Measurements from ENCODE around the gene GABRR1. TPM values are rescaled to one million over a fixed set of nuclear protein-coding genes. Genes with fewer than 3 reads are reported as not detected.
"Not testable (repeated sequence)": the region's sequence is repeated elsewhere in the genome, so short reads cannot be mapped to it uniquely, and the experiment has no call there.

The GABRR1 gene
- total RNA-seq, 2 experiments from 2014 or later: not detected

GRCh38 chr6:89131599-89131998 is 85.6 kb downstream of the GABRR1 start:
- Mint-ChIP-seq H3K36me3 (peaks cover 6% of the 10 kb centered on the region), H3K4me3 (no peak overlapping the region), H3K27me3 (no peaks in the 10 kb centered on the region), H3K27ac (no peak overlapping the region), H3K4me1 (no peaks in the 10 kb centered on the region), H3K9me3 (peaks cover 9% of the 10 kb centered on the region)
- no peak for DNase-seq

GRCh38 chr6:89128256-89128671 is 88.9 kb downstream of the GABRR1 start:
- not testable (repeated sequence) for H3K4me1 Mint-ChIP-seq, H3K4me3 Mint-ChIP-seq, DNase-seq, H3K9me3 Mint-ChIP-seq, H3K36me3 Mint-ChIP-seq, H3K27me3 Mint-ChIP-seq, H3K27ac Mint-ChIP-seq

Other genes with a start within 250 kb of the GABRR1 start
- gene PNRC1, start 136.6 kb downstream of the GABRR1 start, total RNA-seq: 10 to 100 TPM; 81.3 to 84.5 TPM
- gene SRSF12, start 99.3 kb downstream of the GABRR1 start, total RNA-seq: under 1 TPM; 0.74 to 0.78 TPM
- gene PM20D2, start 71.3 kb downstream of the GABRR1 start, total RNA-seq: 10 to 100 TPM; 27.5 to 28.1 TPM
- under 1 TPM in 1 of 2 experiments, not detected in 1; 0.12 TPM for gene GABRR2, start 97.9 kb upstream of the GABRR1 start, total RNA-seq
- gene UBE2J1, start 135.4 kb upstream of the GABRR1 start, total RNA-seq: 10 to 100 TPM; 28.8 to 29.0 TPM
- gene RRAGD, start 194.9 kb upstream of the GABRR1 start, total RNA-seq: 10 to 100 TPM; 14.8 to 16.0 TPM
- 1 to 10 TPM; 2.0 to 2.2 TPM for gene ANKRD6, start 215.8 kb upstream of the GABRR1 start, total RNA-seq